Astrocyte of the cerebellum (primary cell): Measurements from ENCODE around the gene LSR.

Experiments
- DNase-seq: peaks from one replicate; pipeline ENCODE4 v3.0.0-alpha.2; 2011; ENCODE audit warnings: low read depth
- H3K4me3 ChIP-seq: 2 replicates; pipeline ENCODE4 v1.5.1; 2011; ENCODE audit warnings: mild to moderate bottlenecking, low read depth, low read length, moderate library complexity
- CTCF ChIP-seq: IDR thresholded peaks from 2 replicates; pipeline ENCODE4 v1.5.1; 2012; ENCODE audit warnings: low read length, low read depth, moderate library complexity, mild to moderate bottlenecking; ENCODE audit errors: missing control alignments
- in situ Hi-C: cut with HindIII; loops from 2 replicates; pipeline ENCODE4 v1.10.0; 2017; ENCODE audit warnings: low sequenced_read_pairs

LSR gene

GRCh38 chr19:35267818-35268535 is 19.2 kb downstream of the LSR start:
- DNase-seq: no peak
- peak overlapping the region; percentile 85 for H3K4me3 ChIP-seq
- no peak for TF ChIP-seq CTCF
- in situ Hi-C loops: no loop called here

GRCh38 chr19:35268536-35269437 is 20.0 kb downstream of the LSR start, which contains the start of gene USF2:
Gene USF2, plus strand, starts transcription at chr19:35268962. Its CDS starts 140 bp downstream, at chr19:35269102.
- in situ Hi-C loops: no loop called here
- TF ChIP-seq CTCF: no peak
- no peak for DNase-seq
- peak within 1 kb of the TSS; percentile 85 for H3K4me3 ChIP-seq

- in situ Hi-C loops: no loop called here
- peak overlapping the region; percentile 85 for H3K4me3 ChIP-seq
- peak; percentile 58 for TF ChIP-seq CTCF
- DNase-seq: peak; percentile 71
These were observed 20.8 kb downstream of the LSR start for GRCh38 chr19:35269438-35270117.

- no peak for TF ChIP-seq CTCF
- no peak overlapping the region for H3K4me3 ChIP-seq
- in situ Hi-C loops: no loop called here
- DNase-seq: no peak
These were observed 21.6 kb downstream of the LSR start for GRCh38 chr19:35270381-35270811.

GRCh38 chr19:35271546-35271945 is 22.7 kb downstream of the LSR start:
- H3K4me3 ChIP-seq: no peak overlapping the region
- DNase-seq: no peak
- in situ Hi-C loops: no loop called here
- TF ChIP-seq CTCF: no peak

GRCh38 chr19:35272122-35272719 is 23.4 kb downstream of the LSR start:
- TF ChIP-seq CTCF: no peak
- H3K4me3 ChIP-seq: no peak overlapping the region
- no peak for DNase-seq
- in situ Hi-C loops: no loop called here
